Measurements from ENCODE around the gene ZCCHC3. TPM values are rescaled to one million over a fixed set of nuclear protein-coding genes. Genes with fewer than 3 reads are reported as not detected.

The ZCCHC3 gene
- total RNA-seq, 2 donors from 2014 or later = 39.5 to 46.1 TPM

- no peak overlapping the region for H3K4me3 ChIP-seq (ENCODE audit: low read length)
- H3K9me3 Mint-ChIP-seq = peaks cover 3% of the 10 kb centered on the region
- no peak overlapping the region for H3K27ac ChIP-seq (ENCODE audit: low read depth, low read length)
- H3K9me3 ChIP-seq (ENCODE audit: control insufficient read depth, low read length) = no peaks in the 10 kb centered on the region
- no peaks in the 10 kb centered on the region for H3K4me1 ChIP-seq (ENCODE audit: control insufficient read depth, insufficient read depth, low read length)
- TF ChIP-seq, protein P1, sequence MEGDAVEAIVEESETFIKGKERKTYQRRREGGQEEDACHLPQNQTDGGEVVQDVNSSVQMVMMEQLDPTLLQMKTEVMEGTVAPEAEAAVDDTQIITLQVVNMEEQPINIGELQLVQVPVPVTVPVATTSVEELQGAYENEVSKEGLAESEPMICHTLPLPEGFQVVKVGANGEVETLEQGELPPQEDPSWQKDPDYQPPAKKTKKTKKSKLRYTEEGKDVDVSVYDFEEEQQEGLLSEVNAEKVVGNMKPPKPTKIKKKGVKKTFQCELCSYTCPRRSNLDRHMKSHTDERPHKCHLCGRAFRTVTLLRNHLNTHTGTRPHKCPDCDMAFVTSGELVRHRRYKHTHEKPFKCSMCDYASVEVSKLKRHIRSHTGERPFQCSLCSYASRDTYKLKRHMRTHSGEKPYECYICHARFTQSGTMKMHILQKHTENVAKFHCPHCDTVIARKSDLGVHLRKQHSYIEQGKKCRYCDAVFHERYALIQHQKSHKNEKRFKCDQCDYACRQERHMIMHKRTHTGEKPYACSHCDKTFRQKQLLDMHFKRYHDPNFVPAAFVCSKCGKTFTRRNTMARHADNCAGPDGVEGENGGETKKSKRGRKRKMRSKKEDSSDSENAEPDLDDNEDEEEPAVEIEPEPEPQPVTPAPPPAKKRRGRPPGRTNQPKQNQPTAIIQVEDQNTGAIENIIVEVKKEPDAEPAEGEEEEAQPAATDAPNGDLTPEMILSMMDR (conservative IDR thresholded peaks at IDR 0.05) = no peak
- DNase-seq = no peak
- H3K36me3 Mint-ChIP-seq (ENCODE audit: low read depth) = peaks cover 53% of the 10 kb centered on the region
- no peaks in the 10 kb centered on the region for H3K27me3 ChIP-seq (ENCODE audit: control insufficient read depth, insufficient read depth, low read length, poor library complexity, severe bottlenecking)
- H3K36me3 ChIP-seq (ENCODE audit: control insufficient read depth, insufficient read depth, low read length) = peaks cover 32% of the 10 kb centered on the region
- 45 to 57% methylated on average over 2 to 3 of the region's 3 CpGs for WGBS, 2 experiments (ENCODE audit: insufficient coverage in 1 of 2, insufficient read length in 1 of 2)
- no peak overlapping the region for H3K27ac Mint-ChIP-seq
- no peak overlapping the region for H3K9ac ChIP-seq (ENCODE audit: extremely low read depth, low read length, poor library complexity, severe bottlenecking)
- H3K4me3 Mint-ChIP-seq = no peak overlapping the region
- H3K4me1 Mint-ChIP-seq = peaks cover 2% of the 10 kb centered on the region
- H3K27me3 Mint-ChIP-seq (ENCODE audit: insufficient read depth) = peaks cover 4% of the 10 kb centered on the region
Measured at GRCh38 chr20:273884-274283, 23.5 kb upstream of the ZCCHC3 start.

DNA sequence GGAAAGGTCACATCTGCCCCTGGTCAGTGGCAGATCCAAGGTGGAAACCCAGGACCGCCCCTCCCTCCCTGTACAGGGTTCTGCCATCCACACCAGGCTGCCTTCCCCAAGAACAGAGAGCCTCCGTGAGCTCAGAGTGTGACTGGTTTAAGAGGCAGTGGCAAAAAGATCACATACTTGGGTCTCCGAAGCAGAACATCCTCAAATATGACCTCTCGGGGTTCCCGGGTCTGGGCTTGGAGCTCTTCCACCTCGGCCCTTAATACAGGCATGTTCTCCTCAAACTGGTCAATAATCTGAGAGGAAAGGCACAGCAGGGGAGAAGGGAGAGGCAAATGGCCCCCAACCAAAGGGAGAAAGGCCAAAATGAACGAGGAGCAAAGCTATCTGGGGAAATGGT lies 21.6 kb upstream of the ZCCHC3 start:
- Histone ChIP-seq H3K9me3 (ENCODE audit: control insufficient read depth, low read length) (no peaks in the 10 kb centered on the region), H3K36me3 (ENCODE audit: control insufficient read depth, insufficient read depth, low read length) (peaks cover 37% of the 10 kb centered on the region), H3K9ac (ENCODE audit: extremely low read depth, low read length, poor library complexity, severe bottlenecking) (no peak overlapping the region), H3K27me3 (ENCODE audit: control insufficient read depth, insufficient read depth, low read length, poor library complexity, severe bottlenecking) (no peaks in the 10 kb centered on the region), H3K27ac (ENCODE audit: low read depth, low read length) (no peak overlapping the region), H3K4me3 (ENCODE audit: low read length) (no peak overlapping the region), H3K4me1 (ENCODE audit: control insufficient read depth, insufficient read depth, low read length) (no peaks in the 10 kb centered on the region)
- WGBS, 2 experiments (ENCODE audit: insufficient coverage in 1 of 2, insufficient read length in 1 of 2) = 94 to 98% methylated on average over 5 to 7 of the region's 7 CpGs
- Mint-ChIP-seq H3K27me3 (ENCODE audit: insufficient read depth) (peaks cover 7% of the 10 kb centered on the region), H3K36me3 (ENCODE audit: low read depth) (peaks cover 59% of the 10 kb centered on the region), H3K4me1 (peaks cover 2% of the 10 kb centered on the region), H3K27ac (no peak overlapping the region), H3K4me3 (no peak overlapping the region), H3K9me3 (peaks cover 3% of the 10 kb centered on the region)
- peak; percentile 20 for DNase-seq
- TF ChIP-seq, protein P1 (conservative IDR thresholded peaks at IDR 0.05) = no peak

DNA sequence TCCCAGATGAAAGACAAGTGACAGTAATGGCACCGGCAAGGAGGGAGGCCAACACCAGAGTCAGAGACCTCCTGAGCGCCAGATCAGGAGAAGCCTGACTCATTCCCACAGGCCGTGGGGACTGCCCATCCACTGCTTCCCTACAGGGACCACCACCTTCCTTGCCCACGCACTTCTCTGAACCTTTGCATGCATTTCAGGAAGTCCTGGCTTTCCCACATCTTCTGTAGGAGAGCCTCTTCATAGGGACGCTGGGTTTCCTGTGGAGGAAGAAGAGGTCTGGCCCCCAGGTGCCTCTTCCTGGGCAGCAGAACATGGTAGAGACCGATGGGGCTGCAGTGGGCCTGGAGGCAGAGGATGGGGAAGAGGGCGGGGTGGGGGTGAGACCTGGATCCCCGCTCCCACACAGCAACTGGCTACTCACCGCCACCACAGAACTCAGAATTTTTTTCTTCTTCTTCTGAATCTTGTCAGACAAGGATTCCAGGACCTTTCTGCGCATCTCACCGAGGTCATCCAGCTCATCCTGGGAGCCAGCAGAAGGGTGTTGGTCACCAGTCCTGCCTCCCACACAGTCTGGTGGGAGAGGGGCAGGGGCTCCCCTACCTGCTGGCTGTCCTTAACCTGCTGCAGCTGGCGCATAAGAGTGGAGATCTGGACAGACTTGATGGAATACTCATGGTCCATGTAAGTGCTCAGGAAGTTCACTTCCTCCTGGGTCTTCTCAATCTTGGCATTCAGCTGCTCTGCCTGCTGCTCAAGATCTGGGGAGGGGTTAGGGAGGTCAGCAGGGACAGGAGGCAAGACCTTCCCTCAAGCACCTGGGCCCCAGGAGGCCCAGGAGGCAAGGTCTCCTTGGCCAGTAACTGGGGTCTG lies 20.5 kb upstream of the ZCCHC3 start:
- peak; percentile 32 for DNase-seq
- Mint-ChIP-seq H3K9me3 (peaks cover 3% of the 10 kb centered on the region), H3K27ac (no peak overlapping the region), H3K4me1 (peaks cover 2% of the 10 kb centered on the region), H3K36me3 (ENCODE audit: low read depth) (peaks cover 65% of the 10 kb centered on the region), H3K27me3 (ENCODE audit: insufficient read depth) (peaks cover 7% of the 10 kb centered on the region), H3K4me3 (no peak overlapping the region)
- 95 to 100% methylated on average over 4 to 11 of the region's 12 CpGs for WGBS, 2 experiments (ENCODE audit: insufficient coverage in 1 of 2, insufficient read length in 1 of 2)
- Histone ChIP-seq H3K27ac (ENCODE audit: low read depth, low read length) (no peak overlapping the region), H3K4me1 (ENCODE audit: control insufficient read depth, insufficient read depth, low read length) (no peaks in the 10 kb centered on the region), H3K27me3 (ENCODE audit: control insufficient read depth, insufficient read depth, low read length, poor library complexity, severe bottlenecking) (no peaks in the 10 kb centered on the region), H3K9me3 (ENCODE audit: control insufficient read depth, low read length) (no peaks in the 10 kb centered on the region), H3K36me3 (ENCODE audit: control insufficient read depth, insufficient read depth, low read length) (peaks cover 29% of the 10 kb centered on the region), H3K9ac (ENCODE audit: extremely low read depth, low read length, poor library complexity, severe bottlenecking) (no peak overlapping the region), H3K4me3 (ENCODE audit: low read length) (no peak overlapping the region)
- TF ChIP-seq, protein P1 (conservative IDR thresholded peaks at IDR 0.05) = no peak
